A673 (cell line): ENCODE results near the gene ZFPM1. TPM values are rescaled to one million over a fixed set of nuclear protein-coding genes. Genes with fewer than 3 reads are reported as not detected.

ENCODE experiments used
- BruUV-seq: library from RNA; stranded (reverse); fragments of 400-500 nt; replicated peaks from 2 replicates; lab custom pipeline; 2021; lab: Mats Ljungman, UMichigan
- CTCF ChIA-PET: fragments of 300-600 bp; sonication (Branson Sonifier 250); formaldehyde crosslinking; loops from one replicate; lab custom pipeline; 2022; ENCODE audit warnings: antibody characterized with exemption; lab: Charles Lee
- POLR2A ChIA-PET: fragments of 300-600 bp; sonication (Branson Sonifier 250); formaldehyde crosslinking; loops from one replicate; lab custom pipeline; 2022; ENCODE audit warnings: antibody characterized with exemption; ENCODE audit not compliant: low non-redundant PET; lab: Charles Lee
- DNase-seq: peaks from one replicate; pipeline ENCODE4 v3.0.0-alpha.2; 2015; ENCODE audit warnings: low spot score
- H3K27ac ChIP-seq: fragments of 200-600 bp; sonication (generic); 2 replicates; pipeline ENCODE4 v1.5.1; 2016; ENCODE audit warnings: mixed run types, low read depth, mild to moderate bottlenecking, mixed read lengths, antibody characterized with exemption, low read length; ENCODE audit not compliant: poor library complexity, severe bottlenecking
- H3K27me3 ChIP-seq: fragments of 200-600 bp; sonication (generic); replicated peaks from 2 replicates; pipeline ENCODE4 v1.6.1; 2017; ENCODE audit warnings: mixed run types, low read depth, mild to moderate bottlenecking, mixed read lengths, antibody characterized with exemption, low read length; ENCODE audit not compliant: insufficient read depth, poor library complexity
- H3K36me3 ChIP-seq: fragments of 200-600 bp; sonication (generic); 2 replicates; pipeline ENCODE4 v1.6.1; 2016; ENCODE audit warnings: mixed run types, mild to moderate bottlenecking, mixed read lengths, antibody characterized with exemption, low read length; ENCODE audit not compliant: insufficient read depth, poor library complexity, severe bottlenecking
- H3K4me1 ChIP-seq: fragments of 200-600 bp; sonication (generic); 2 replicates; pipeline ENCODE4 v1.6.1; 2017; ENCODE audit warnings: mixed run types, mild to moderate bottlenecking, mixed read lengths, antibody characterized with exemption, low read length; ENCODE audit not compliant: insufficient read depth, poor library complexity, severe bottlenecking
- H3K4me3 ChIP-seq: fragments of 200-600 bp; sonication (generic); 2 replicates; pipeline ENCODE4 v1.5.1; 2016; ENCODE audit warnings: low read depth, mixed run types, mild to moderate bottlenecking, mixed read lengths, low read length; ENCODE audit not compliant: poor library complexity, severe bottlenecking
- H3K9me3 ChIP-seq: fragments of 200-600 bp; sonication (generic); 2 replicates; pipeline ENCODE4 v1.6.1; 2016; ENCODE audit warnings: mixed run types, low read depth, mild to moderate bottlenecking, mixed read lengths, antibody characterized with exemption, low read length; ENCODE audit not compliant: poor library complexity, severe bottlenecking
- EZH2 ChIP-seq: fragments of 200-600 bp; sonication (generic); IDR thresholded peaks from 2 replicates; pipeline ENCODE4 v1.6.1; 2017; ENCODE audit warnings: borderline replicate concordance, low read depth, mild to moderate bottlenecking, mixed read lengths, antibody characterized with exemption, low read length; ENCODE audit not compliant: poor library complexity, severe bottlenecking
- intact Hi-C: fragments of 100-400 bp; cut with micrococcal nuclease; formaldehyde crosslinking; loops from one replicate; pipeline ENCODE4 v1.10.0; 2022; ENCODE audit not compliant: unreplicated experiment
- total RNA-seq: library from RNA; stranded (reverse); gene quantifications from 2 replicates; pipeline ENCODE4 v1.2.3, GENCODE V29; 2021
- TF ChIP-seq, protein P1 (sequence below): fragments of 300-800, 200-600 bp; sonication (generic); conservative IDR thresholded peaks from 2 replicates; pipeline ENCODE4 v1.5.1; 2017; ENCODE audit warnings: low read depth, mild to moderate bottlenecking, antibody characterized with exemption, low read length, moderate library complexity, mixed read lengths

ZFPM1 gene
- total RNA-seq, 1 experiment from 2014 or later, result 5.6 TPM

- DNase-seq, result no peak
- ChIA-PET POLR2A (no interaction called here), CTCF (no interaction called here)
- intact Hi-C loops, result no loop called here
- Histone ChIP-seq H3K27me3 (peaks cover 22% of the 10 kb centered on the region), H3K36me3 (no peaks in the 10 kb centered on the region), H3K4me3 (no peak overlapping the region), H3K9me3 (no peaks in the 10 kb centered on the region), H3K27ac (no peak overlapping the region), H3K4me1 (no peaks in the 10 kb centered on the region)
- no TSS peak for BruUV-seq
- TF ChIP-seq EZH2, result no peak
- TF ChIP-seq, protein P1, sequence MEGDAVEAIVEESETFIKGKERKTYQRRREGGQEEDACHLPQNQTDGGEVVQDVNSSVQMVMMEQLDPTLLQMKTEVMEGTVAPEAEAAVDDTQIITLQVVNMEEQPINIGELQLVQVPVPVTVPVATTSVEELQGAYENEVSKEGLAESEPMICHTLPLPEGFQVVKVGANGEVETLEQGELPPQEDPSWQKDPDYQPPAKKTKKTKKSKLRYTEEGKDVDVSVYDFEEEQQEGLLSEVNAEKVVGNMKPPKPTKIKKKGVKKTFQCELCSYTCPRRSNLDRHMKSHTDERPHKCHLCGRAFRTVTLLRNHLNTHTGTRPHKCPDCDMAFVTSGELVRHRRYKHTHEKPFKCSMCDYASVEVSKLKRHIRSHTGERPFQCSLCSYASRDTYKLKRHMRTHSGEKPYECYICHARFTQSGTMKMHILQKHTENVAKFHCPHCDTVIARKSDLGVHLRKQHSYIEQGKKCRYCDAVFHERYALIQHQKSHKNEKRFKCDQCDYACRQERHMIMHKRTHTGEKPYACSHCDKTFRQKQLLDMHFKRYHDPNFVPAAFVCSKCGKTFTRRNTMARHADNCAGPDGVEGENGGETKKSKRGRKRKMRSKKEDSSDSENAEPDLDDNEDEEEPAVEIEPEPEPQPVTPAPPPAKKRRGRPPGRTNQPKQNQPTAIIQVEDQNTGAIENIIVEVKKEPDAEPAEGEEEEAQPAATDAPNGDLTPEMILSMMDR, result no peak
Observed at GRCh38 chr16:88536971-88537751, 84.1 kb downstream of the ZFPM1 start.

- BruUV-seq, result no TSS peak
- ChIA-PET POLR2A (no interaction called here), CTCF (no interaction called here)
- TF ChIP-seq EZH2, result no peak
- TF ChIP-seq, protein P1, result no peak
- no peaks in the 10 kb centered on the region for H3K36me3 ChIP-seq
- no peak for DNase-seq
- intact Hi-C loops, result no loop called here
- peaks cover 4% of the 10 kb centered on the region for H3K9me3 ChIP-seq
- no peak overlapping the region for H3K27ac ChIP-seq
- H3K4me1 ChIP-seq, result no peaks in the 10 kb centered on the region
- H3K27me3 ChIP-seq, result peaks cover 22% of the 10 kb centered on the region
- H3K4me3 ChIP-seq, result no peak overlapping the region
Observed at GRCh38 chr16:88537859-88538258, 84.8 kb downstream of the ZFPM1 start.

GRCh38 chr16:88538366-88539060 is 85.4 kb downstream of the ZFPM1 start:
- ChIA-PET POLR2A (no interaction called here), CTCF (no interaction called here)
- Histone ChIP-seq H3K9me3 (peaks cover 9% of the 10 kb centered on the region), H3K27ac (no peak overlapping the region), H3K27me3 (peaks cover 22% of the 10 kb centered on the region), H3K4me3 (no peak overlapping the region), H3K4me1 (no peaks in the 10 kb centered on the region), H3K36me3 (no peaks in the 10 kb centered on the region)
- intact Hi-C loops, result no loop called here
- no TSS peak for BruUV-seq
- no peak for DNase-seq
- TF ChIP-seq, protein P1, result no peak
- TF ChIP-seq EZH2, result no peak
